ENCODE measurements around the gene GRIN1. TPM values are rescaled to one million over a fixed set of nuclear protein-coding genes. Genes with fewer than 3 reads are reported as not detected.

Gene GRIN1
- total and polyA plus RNA-seq, 4 donors = not detected

GRCh38 chr9:137149942-137150616, 11.1 kb downstream of the GRIN1 start:
- no peaks in the 10 kb centered on the region for H3K27me3 ChIP-seq (ENCODE audit: control insufficient read depth in 1 of 2, insufficient read depth in 2 of 2, low read length in 1 of 2)
- intact Hi-C loops (cut with DNase I) = no loop called here
- no peak for DNase-seq
- 43 to 58% methylated on average over 20 of the region's 20 CpGs for WGBS, 2 donors
- H3K4me3 ChIP-seq (ENCODE audit: low read length in 2 of 2) = no peak overlapping the region
- peaks cover 1% of the 10 kb centered on the region for H3K9me3 ChIP-seq (ENCODE audit: control insufficient read depth, low read length)
- ATAC-seq (ENCODE audit: low FRiP score) = no peak
- no peaks in the 10 kb centered on the region for H3K4me1 ChIP-seq (ENCODE audit: control insufficient read depth in 1 of 2, insufficient read depth in 2 of 2, low read length in 2 of 2)
- no peaks in the 10 kb centered on the region for H3K36me3 ChIP-seq (ENCODE audit: control insufficient read depth in 1 of 2, insufficient read depth in 2 of 2, low read length in 1 of 2)
- no peak overlapping the region for H3K27ac ChIP-seq (ENCODE audit: low read depth in 1 of 2, low read length in 2 of 2)

DNA sequence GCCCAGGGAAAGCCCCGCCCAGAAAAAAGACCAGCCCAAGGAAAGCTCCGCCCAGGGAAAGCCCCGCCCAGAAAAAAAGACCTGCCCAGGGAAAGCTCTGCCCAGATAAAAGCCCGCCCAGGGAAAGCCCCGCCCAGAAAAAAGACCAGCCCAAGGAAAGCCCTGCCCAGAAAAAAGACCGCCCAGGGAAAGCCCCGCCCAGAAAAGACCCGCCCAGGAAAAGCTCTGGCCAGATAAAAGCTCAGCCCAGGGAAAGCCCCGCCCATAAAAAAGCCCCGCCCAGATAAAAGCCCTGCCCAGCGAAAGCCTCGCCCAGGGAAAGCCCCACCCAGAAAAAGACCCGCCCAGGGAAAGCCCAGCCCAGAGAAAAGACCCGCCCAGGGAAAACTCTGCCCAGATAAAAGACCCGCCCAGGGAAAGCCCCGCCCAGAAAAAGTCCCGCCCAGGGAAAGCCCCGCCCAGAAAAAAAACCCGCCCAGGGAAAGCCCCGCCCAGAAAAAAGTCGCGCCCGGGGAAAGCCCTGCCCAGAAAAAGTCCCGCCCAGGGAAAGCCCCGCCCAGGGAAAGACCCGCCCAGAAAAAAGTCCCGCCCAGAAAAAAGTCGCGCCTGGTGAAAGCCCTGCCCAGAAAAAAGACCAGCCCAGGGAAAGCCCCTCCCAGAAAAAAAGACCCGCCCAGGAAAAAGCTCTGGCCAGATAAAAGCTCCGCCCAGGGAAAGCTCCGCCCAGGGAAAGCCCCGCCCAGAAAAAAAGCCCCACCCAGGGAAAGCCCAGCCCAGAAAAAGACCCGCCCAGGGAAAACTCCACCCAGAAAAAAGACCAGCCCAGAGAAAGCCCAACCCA, 11.9 kb downstream of the GRIN1 start:
- 25 to 37% methylated on average over 34 of the region's 34 CpGs for WGBS, 2 donors

DNA sequence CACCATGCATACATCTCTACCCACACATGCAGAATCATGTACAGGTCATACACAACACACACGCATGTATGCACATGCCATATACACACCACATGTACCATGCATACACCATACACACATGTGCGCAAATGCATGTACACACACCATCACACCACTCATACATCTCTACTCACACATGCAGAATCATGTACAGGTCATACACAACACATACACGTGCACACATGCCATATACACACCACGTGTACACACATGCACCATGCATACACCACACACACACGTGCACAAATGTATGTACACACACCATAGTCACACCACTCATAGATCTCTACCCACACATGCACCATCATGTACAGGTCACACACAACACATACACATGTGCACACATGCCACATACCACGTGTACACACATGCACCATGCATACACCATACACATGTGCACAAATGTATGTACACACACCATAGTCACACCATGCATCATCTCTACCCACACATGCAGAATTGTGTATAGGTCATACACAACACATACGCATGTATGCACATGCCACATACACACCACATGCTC, 14.0 kb downstream of the GRIN1 start:
- Histone ChIP-seq H3K4me1 (ENCODE audit: control insufficient read depth in 1 of 2, insufficient read depth in 2 of 2, low read length in 2 of 2) (no peaks in the 10 kb centered on the region), H3K27me3 (ENCODE audit: control insufficient read depth in 1 of 2, insufficient read depth in 2 of 2, low read length in 1 of 2) (no peaks in the 10 kb centered on the region), H3K27ac (ENCODE audit: low read depth in 1 of 2, low read length in 2 of 2) (no peak overlapping the region), H3K4me3 (ENCODE audit: low read length in 2 of 2) (no peak overlapping the region), H3K36me3 (ENCODE audit: control insufficient read depth in 1 of 2, insufficient read depth in 2 of 2, low read length in 1 of 2) (no peaks in the 10 kb centered on the region), H3K9me3 (ENCODE audit: control insufficient read depth, low read length) (no peaks in the 10 kb centered on the region)
- no peak for ATAC-seq (ENCODE audit: low FRiP score)
- intact Hi-C loops (cut with DNase I) = no loop called here
- no peak for DNase-seq
- 91 to 93% methylated on average over 7 of the region's 7 CpGs for WGBS, 2 donors

More for the DNA sequence above, 11.9 kb downstream of the GRIN1 start:
- no peak overlapping the region for H3K4me3 ChIP-seq (ENCODE audit: low read length in 2 of 2)
- peaks cover 1% of the 10 kb centered on the region for H3K9me3 ChIP-seq (ENCODE audit: control insufficient read depth, low read length)
- intact Hi-C loops (cut with DNase I) = no loop called here
- H3K27ac ChIP-seq (ENCODE audit: low read depth in 1 of 2, low read length in 2 of 2) = no peak overlapping the region
- DNase-seq (no peak), ATAC-seq (ENCODE audit: low FRiP score) (no peak)
- H3K4me1 ChIP-seq (ENCODE audit: control insufficient read depth in 1 of 2, insufficient read depth in 2 of 2, low read length in 2 of 2) = no peaks in the 10 kb centered on the region
- no peaks in the 10 kb centered on the region for H3K36me3 ChIP-seq (ENCODE audit: control insufficient read depth in 1 of 2, insufficient read depth in 2 of 2, low read length in 1 of 2)
- H3K27me3 ChIP-seq (ENCODE audit: control insufficient read depth in 1 of 2, insufficient read depth in 2 of 2, low read length in 1 of 2) = no peaks in the 10 kb centered on the region

- WGBS, 2 donors = 3% methylated on average over 59 to 65 of the region's 65 CpGs
- ATAC-seq (ENCODE audit: low FRiP score) (peak; percentile 59), DNase-seq (no peak)
- no peak overlapping the region for H3K4me3 ChIP-seq (ENCODE audit: low read length in 2 of 2)
- H3K27ac ChIP-seq (ENCODE audit: low read depth in 1 of 2, low read length in 2 of 2) = no peak overlapping the region
- H3K36me3 ChIP-seq (ENCODE audit: control insufficient read depth in 1 of 2, insufficient read depth in 2 of 2, low read length in 1 of 2) = no peaks in the 10 kb centered on the region
- H3K4me1 ChIP-seq (ENCODE audit: control insufficient read depth in 1 of 2, insufficient read depth in 2 of 2, low read length in 2 of 2) = no peaks in the 10 kb centered on the region
- no peaks in the 10 kb centered on the region for H3K9me3 ChIP-seq (ENCODE audit: control insufficient read depth, low read length)
- intact Hi-C loops (cut with DNase I) = no loop called here
- no peaks in the 10 kb centered on the region for H3K27me3 ChIP-seq (ENCODE audit: control insufficient read depth in 1 of 2, insufficient read depth in 2 of 2, low read length in 1 of 2)
Observed at GRCh38 chr9:137156567-137157375, 17.8 kb downstream of the GRIN1 start.

DNA sequence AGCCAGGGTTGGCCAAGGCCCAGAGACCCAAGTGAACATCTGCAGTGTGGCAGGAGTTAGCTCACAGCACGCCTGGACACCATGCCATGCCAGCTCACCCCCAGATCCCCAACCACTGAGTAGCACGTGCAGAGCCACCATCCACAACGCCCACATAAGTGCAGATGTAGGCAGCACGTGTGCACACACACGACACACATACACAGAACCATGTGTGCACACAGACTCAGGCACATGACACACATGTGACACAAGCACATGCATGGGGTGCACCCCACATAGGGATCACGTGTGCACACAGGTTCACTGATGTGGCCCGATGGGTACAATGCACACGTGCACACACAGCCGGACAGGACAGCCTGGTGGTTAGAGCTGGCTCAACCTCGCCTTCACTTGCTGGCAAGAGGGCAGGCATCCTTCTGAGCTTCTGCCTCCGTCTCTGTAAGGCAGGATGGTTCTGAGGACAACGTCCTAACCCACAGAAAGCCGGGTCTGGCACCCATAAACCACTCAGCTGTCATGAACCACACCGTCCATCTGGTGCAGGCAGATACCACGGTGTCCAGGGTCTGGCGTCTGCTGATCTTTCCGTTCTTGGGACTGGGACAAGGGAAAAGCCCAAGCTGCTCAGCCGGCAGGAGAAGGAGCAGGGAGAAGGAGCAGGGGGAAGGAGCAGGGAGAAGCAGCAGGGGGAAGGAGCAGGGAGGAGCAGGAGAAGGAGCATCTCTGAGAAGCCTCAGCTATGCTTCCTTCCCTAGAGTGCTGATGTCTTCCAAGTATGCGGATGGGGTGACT, 18.9 kb downstream of the GRIN1 start:
- Histone ChIP-seq H3K36me3 (ENCODE audit: control insufficient read depth in 1 of 2, insufficient read depth in 2 of 2, low read length in 1 of 2) (no peaks in the 10 kb centered on the region), H3K9me3 (ENCODE audit: control insufficient read depth, low read length) (no peaks in the 10 kb centered on the region), H3K27ac (ENCODE audit: low read depth in 1 of 2, low read length in 2 of 2) (no peak overlapping the region), H3K4me3 (ENCODE audit: low read length in 2 of 2) (no peak overlapping the region), H3K27me3 (ENCODE audit: control insufficient read depth in 1 of 2, insufficient read depth in 2 of 2, low read length in 1 of 2) (no peaks in the 10 kb centered on the region), H3K4me1 (ENCODE audit: control insufficient read depth in 1 of 2, insufficient read depth in 2 of 2, low read length in 2 of 2) (no peaks in the 10 kb centered on the region)
- no peak for DNase-seq
- no peak for ATAC-seq (ENCODE audit: low FRiP score)
- intact Hi-C loops (cut with DNase I) = no loop called here
- WGBS, 2 donors = 61 to 65% methylated on average over 19 of the region's 19 CpGs

DNA sequence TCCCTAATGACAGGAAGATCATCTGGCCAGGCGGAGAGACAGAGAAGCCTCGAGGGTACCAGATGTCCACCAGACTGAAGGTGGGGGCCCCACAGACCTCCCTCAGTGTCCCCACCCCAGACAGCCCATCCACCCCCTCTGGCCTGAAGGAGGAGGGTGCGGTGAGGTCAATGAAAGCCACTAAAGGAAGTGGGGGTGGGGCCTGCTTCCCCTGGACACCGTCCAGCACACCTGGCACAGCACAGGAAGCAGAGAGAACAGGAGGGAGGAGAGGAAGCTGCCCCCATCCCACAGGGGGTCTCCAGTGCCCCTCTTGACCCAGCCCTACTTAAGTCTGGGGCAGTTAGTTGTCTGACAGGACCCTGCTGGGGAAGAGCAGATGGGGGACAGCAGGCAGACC, 19.7 kb downstream of the GRIN1 start:
- 49 to 61% methylated on average over 4 of the region's 4 CpGs for WGBS, 2 donors
- H3K9me3 ChIP-seq (ENCODE audit: control insufficient read depth, low read length) = no peaks in the 10 kb centered on the region
- no peaks in the 10 kb centered on the region for H3K4me1 ChIP-seq (ENCODE audit: control insufficient read depth in 1 of 2, insufficient read depth in 2 of 2, low read length in 2 of 2)
- no peak for ATAC-seq (ENCODE audit: low FRiP score)
- no peaks in the 10 kb centered on the region for H3K36me3 ChIP-seq (ENCODE audit: control insufficient read depth in 1 of 2, insufficient read depth in 2 of 2, low read length in 1 of 2)
- DNase-seq = no peak
- no peak overlapping the region for H3K4me3 ChIP-seq (ENCODE audit: low read length in 2 of 2)
- H3K27me3 ChIP-seq (ENCODE audit: control insufficient read depth in 1 of 2, insufficient read depth in 2 of 2, low read length in 1 of 2) = no peaks in the 10 kb centered on the region
- intact Hi-C loops (cut with DNase I) = no loop called here
- no peak overlapping the region for H3K27ac ChIP-seq (ENCODE audit: low read depth in 1 of 2, low read length in 2 of 2)

GRCh38 chr9:137159105-137160053, 20.4 kb downstream of the GRIN1 start:
- intact Hi-C loops (cut with DNase I) = no loop called here
- no peaks in the 10 kb centered on the region for H3K9me3 ChIP-seq (ENCODE audit: control insufficient read depth, low read length)
- H3K27ac ChIP-seq (ENCODE audit: low read depth in 1 of 2, low read length in 2 of 2) = no peak overlapping the region
- no peak overlapping the region for H3K4me3 ChIP-seq (ENCODE audit: low read length in 2 of 2)
- ATAC-seq (ENCODE audit: low FRiP score) (no peak), DNase-seq (no peak)
- no peaks in the 10 kb centered on the region for H3K27me3 ChIP-seq (ENCODE audit: control insufficient read depth in 1 of 2, insufficient read depth in 2 of 2, low read length in 1 of 2)
- H3K36me3 ChIP-seq (ENCODE audit: control insufficient read depth in 1 of 2, insufficient read depth in 2 of 2, low read length in 1 of 2) = no peaks in the 10 kb centered on the region
- H3K4me1 ChIP-seq (ENCODE audit: control insufficient read depth in 1 of 2, insufficient read depth in 2 of 2, low read length in 2 of 2) = no peaks in the 10 kb centered on the region
- WGBS, 2 donors = 38 to 40% methylated on average over 14 of the region's 14 CpGs
